Measurements from ENCODE around the gene TAF12. TPM values are rescaled to one million over a fixed set of nuclear protein-coding genes. Genes with fewer than 3 reads are reported as not detected.

The TAF12 gene
- total and polyA plus RNA-seq, 10 donors = 17.0 to 28.7 (median 20.3) TPM

GRCh38 chr1:28668956-28669723, 26.3 kb upstream of the TAF12 start:
- DNase-seq = peak; percentile 93
- peak overlapping the region; percentile 80 to 99 (median 90) for H3K4me3 ChIP-seq

DNA sequence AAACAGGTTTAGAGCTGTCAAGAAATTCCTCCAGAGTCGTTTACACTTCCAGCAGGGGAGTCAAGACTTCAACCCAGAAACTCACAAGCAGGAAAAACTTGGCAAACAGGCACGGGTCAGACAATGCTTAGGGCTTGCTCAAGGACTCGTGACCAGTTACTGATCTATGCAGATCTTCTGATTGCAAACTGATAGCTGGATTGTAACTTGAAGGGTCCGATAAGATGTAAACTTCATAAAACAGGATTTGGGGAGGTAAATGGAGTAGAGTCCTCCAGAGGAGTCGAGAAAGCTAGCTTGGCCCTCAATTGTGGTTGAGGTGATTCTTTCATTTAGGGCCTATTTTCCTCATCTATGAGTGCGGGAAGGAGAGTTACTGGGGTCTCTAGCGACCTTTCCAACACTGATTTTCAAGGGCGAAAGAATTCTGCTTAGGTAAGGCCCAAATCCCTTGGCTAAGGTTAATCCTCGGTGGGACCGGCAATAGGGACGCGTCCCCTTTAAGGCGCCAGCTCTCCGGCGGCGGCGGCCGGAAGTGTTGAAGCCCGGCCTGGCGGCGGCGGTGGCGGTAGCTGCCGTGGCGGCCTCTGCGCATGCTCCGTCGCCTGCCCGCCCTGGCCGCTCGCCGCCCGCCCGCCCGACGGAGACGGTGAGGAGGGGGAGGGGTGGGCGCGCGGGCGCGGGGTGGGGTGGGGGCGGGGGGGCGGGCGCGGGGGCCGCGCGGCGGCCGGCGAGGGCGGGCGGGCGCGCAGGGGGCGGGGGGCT, 25.5 kb upstream of the TAF12 start, which contains the start of gene GMEB1:
TSS of gene GMEB1 (plus strand) at position 594 of the 765 bp plus-strand sequence. CDS start 14,829 bp downstream, outside the sequence.
- intact Hi-C loops (cut with DNase I; ENCODE audit: low total_unique reads) = no loop called here
- Histone ChIP-seq H3K4me1 (peaks cover 10 to 41% (median 30%) of the 10 kb centered on the region in 6 donors), H3K4me3 (peak within 1 kb of the TSS; percentile 80 to 99 (median 90)), H3K36me3 (peaks cover 0 to 5% (median 0%) of the 10 kb centered on the region in 6 donors), H3K27ac (peak within 1 kb of the TSS; percentile 99 to 100 (median 99)), H3K9me3 (no peaks in the 10 kb centered on the region), H3K27me3 (replicated peaks in 1 of 7) (no peaks in the 10 kb centered on the region)
- TF ChIP-seq, protein P1, sequence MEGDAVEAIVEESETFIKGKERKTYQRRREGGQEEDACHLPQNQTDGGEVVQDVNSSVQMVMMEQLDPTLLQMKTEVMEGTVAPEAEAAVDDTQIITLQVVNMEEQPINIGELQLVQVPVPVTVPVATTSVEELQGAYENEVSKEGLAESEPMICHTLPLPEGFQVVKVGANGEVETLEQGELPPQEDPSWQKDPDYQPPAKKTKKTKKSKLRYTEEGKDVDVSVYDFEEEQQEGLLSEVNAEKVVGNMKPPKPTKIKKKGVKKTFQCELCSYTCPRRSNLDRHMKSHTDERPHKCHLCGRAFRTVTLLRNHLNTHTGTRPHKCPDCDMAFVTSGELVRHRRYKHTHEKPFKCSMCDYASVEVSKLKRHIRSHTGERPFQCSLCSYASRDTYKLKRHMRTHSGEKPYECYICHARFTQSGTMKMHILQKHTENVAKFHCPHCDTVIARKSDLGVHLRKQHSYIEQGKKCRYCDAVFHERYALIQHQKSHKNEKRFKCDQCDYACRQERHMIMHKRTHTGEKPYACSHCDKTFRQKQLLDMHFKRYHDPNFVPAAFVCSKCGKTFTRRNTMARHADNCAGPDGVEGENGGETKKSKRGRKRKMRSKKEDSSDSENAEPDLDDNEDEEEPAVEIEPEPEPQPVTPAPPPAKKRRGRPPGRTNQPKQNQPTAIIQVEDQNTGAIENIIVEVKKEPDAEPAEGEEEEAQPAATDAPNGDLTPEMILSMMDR (IDR thresholded peaks at IDR 0.05 in 8 of 11, conservative IDR thresholded peaks at IDR 0.05 in 3 of 11) = peak in 5 of 11 experiments; percentile 5 to 45 (median 28)
- peak; percentile 64 to 82 (median 79) for TF ChIP-seq POLR2AphosphoS5 (IDR thresholded peaks at IDR 0.05)
- no peak for TF ChIP-seq POLR2A (IDR thresholded peaks at IDR 0.05)
- peak; percentile 97 for DNase-seq
- 2 to 7% (median 3%) methylated on average over 12 to 36 of the region's 57 CpGs for WGBS, 5 donors

More at GRCh38 chr1:28668956-28669723, 26.3 kb upstream of the TAF12 start:
- Histone ChIP-seq H3K9me3 (no peaks in the 10 kb centered on the region), H3K27me3 (replicated peaks in 1 of 7) (no peaks in the 10 kb centered on the region), H3K36me3 (peaks cover 0 to 9% (median 0%) of the 10 kb centered on the region in 6 donors), H3K27ac (peak overlapping the region; percentile 99 to 100 (median 99)), H3K4me1 (peaks cover 10 to 45% (median 30%) of the 10 kb centered on the region in 6 donors)
- no peak for TF ChIP-seq POLR2A (IDR thresholded peaks at IDR 0.05)
- TF ChIP-seq, protein P1 (IDR thresholded peaks at IDR 0.05 in 8 of 11, conservative IDR thresholded peaks at IDR 0.05 in 3 of 11) = peak in 1 of 11 experiments; percentile 5
- peak in 1 of 3 donors; percentile 39 for TF ChIP-seq POLR2AphosphoS5 (IDR thresholded peaks at IDR 0.05)
- 0 to 1% (median 0%) methylated on average over 14 to 63 of the region's 63 CpGs for WGBS, 5 donors
- intact Hi-C loops (cut with DNase I; ENCODE audit: low total_unique reads) = no loop called here

DNA sequence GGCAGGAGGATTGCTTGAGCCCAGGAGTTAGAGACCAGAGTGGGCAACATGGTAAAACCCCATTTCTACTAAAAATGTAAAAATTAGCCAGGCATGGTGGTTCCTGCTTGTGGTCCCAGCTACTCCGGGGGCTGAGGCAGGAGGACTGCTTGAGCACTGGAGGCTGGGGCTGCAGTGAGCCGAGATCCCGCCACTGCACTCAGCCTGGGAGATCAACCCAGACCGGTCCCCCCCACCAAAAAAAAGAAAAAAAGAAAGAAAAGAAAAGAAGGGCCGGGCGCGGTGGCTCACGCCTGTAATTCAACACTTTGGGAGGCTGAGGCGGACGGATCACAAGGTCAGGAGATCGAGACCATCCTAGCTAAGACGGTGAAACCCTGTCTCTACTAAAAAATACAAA, 23.9 kb upstream of the TAF12 start:
- peaks cover 10 to 39% (median 30%) of the 10 kb centered on the region in 6 donors for H3K4me1 ChIP-seq
- DNase-seq = peak; percentile 41
- H3K27me3 ChIP-seq (replicated peaks in 1 of 7) = no peaks in the 10 kb centered on the region
- intact Hi-C loops (cut with DNase I; ENCODE audit: low total_unique reads) = no loop called here
- H3K4me3 ChIP-seq = no peak overlapping the region
- TF ChIP-seq, protein P1 (IDR thresholded peaks at IDR 0.05 in 8 of 11, conservative IDR thresholded peaks at IDR 0.05 in 3 of 11) = no peak
- no peak for TF ChIP-seq POLR2A (IDR thresholded peaks at IDR 0.05)
- no peak for TF ChIP-seq POLR2AphosphoS5 (IDR thresholded peaks at IDR 0.05)
- H3K36me3 ChIP-seq = no peaks in the 10 kb centered on the region
- 95 to 97% (median 96%) methylated on average over 12 of the region's 12 CpGs for WGBS, 5 donors
- H3K9me3 ChIP-seq = no peaks in the 10 kb centered on the region
- no peak overlapping the region for H3K27ac ChIP-seq

Data from spleen (tissue), 11 donors.